Measurements from ENCODE around the gene GULP1. TPM values are rescaled to one million over a fixed set of nuclear protein-coding genes. Genes with fewer than 3 reads are reported as not detected.
"Not testable (repeated sequence)": the region's sequence is repeated elsewhere in the genome, so short reads cannot be mapped to it uniquely, and the experiment has no call there.

GULP1 gene, protein sequence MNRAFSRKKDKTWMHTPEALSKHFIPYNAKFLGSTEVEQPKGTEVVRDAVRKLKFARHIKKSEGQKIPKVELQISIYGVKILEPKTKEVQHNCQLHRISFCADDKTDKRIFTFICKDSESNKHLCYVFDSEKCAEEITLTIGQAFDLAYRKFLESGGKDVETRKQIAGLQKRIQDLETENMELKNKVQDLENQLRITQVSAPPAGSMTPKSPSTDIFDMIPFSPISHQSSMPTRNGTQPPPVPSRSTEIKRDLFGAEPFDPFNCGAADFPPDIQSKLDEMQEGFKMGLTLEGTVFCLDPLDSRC
- 18.3 TPM for polyA plus RNA-seq (ENCODE audit: insufficient read length)

DNA sequence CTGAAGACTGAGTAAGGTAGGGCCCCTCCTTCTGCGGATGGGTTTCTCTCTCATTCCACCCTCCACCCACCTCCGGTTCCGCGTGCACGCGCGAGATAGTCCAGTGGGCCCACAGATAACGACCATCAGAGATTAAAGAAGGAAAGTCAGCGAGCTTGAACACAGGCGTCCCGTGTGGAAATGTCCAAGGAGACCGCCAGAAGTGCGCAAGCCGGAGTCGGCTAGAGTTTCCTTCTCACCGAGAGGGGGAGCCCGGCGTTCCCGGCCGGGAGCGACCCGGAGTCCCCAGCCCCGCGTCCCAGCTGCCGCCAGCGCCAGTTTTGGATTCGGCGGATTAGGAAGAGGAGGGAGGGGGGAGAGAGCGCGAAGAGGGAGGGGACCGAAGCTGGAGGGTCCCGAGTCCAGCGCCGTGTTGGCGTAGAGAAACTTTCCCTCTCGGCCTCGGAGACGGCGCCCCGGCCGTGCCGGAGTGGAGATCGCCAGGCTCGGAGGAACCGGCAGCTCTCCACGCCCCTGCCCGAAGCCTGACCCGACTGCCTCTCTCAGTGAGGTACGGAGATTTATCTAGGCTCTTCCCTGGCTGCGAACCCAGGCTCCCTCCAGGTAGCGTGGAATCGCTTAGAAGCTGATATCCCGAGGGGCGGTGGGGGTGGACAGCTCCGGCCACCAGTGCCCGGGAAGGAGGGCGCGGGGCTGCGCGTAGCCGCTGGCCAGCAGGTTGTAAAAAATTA is at the start of gene GULP1:
Gene GULP1 (plus strand): TSS at position 258 of the 731 bp plus-strand sequence. CDS start 185,829 bp downstream, outside the sequence.
- peak; percentile 89 for DNase-seq

DNA sequence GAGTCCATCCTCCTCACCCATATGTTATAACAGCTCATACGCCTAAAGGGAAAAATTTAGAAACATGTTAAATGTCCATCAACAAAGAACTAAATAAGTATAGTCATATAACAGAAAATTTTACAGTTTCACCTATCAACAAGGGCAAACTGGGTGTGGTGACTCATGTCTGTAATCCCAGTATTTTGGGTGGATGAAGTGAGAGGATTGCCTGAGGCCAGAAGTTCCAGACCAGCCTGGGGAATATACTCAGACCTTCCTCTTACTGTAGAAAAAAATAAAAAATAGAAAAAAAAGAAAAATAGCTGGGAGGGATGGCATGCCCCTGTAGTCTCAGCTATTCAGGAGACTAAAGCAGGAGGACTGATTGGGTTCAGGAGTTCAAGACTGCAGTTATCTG is 48.3 kb upstream of the GULP1 start:
- no peak for DNase-seq

DNA sequence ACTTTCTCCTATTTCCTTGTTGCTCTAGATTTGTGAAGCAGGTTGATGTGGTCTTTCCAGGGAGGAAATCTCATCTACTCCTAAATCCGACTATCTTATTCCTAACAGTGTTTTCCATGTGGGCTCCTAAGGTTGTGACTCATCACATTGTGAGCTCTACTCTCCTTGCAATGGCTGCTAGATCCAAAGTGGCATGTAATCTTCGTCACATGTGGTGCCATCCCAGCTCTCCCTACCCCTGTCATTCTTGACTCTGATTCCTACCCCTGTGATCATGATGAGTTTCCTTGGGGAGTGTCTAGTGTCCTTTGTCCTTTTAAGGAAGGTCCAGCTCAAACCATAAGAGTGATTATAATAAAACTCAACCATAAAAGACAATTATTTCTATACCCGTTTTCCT is 47.3 kb upstream of the GULP1 start:
- no peak for DNase-seq

DNA sequence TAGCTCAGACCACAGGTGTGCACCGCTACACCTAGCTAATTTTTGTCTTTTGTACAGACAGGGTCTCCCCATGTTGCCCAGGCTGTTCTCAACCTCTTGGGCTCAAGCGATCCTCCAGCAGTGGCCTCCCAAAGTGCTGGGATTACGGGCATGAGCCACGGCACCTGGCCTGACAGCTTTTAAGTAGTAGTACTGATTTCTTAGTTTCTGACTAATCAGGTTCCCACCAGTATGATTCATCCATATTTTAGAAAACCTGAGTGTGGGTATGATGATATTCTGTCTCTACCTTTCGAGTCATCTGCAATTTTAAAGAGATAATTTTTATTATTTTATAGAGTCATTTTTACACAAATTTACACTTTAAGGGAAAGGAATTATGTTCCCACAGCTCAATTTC is 46.4 kb upstream of the GULP1 start:
- no peak for DNase-seq

DNA sequence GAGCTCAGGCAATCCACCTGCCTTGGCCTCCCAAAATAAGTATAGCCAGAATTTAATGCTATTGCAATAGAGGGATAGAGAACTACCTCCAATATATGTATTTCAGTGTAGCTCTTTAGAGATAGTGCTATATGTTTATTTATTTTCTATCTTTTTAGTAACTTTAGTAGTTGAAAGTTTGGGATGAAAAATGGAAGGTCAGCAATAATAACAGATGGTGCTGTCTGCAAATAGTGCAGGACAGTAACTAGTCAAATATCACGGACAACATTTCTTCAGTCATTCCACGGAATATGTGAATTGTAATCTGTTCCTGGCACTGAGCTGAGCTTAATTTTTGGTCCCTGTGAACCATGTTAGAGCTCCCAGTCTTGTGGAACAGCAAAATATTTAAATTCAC is 43.2 kb upstream of the GULP1 start:
- DNase-seq, result no peak

DNA sequence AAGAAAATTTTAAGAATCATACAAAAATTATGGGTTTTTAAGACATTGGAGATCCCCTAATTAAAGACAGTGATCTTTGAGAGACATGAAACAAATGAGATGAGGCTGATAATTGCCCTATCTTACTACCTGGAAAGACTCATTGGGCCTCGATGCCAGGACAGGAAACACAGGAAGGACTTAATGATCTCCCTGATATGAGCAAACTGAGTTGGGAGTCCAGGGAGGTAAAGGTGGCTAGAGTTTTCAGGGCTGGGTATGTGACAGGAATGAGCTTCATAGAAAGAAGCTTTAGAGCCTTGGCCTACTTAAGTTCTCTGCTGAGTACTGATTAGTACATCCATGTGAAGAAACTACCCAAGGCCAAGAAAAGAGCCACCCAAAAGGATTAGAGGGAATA is 40.6 kb upstream of the GULP1 start:
- DNase-seq, result no peak

DNA sequence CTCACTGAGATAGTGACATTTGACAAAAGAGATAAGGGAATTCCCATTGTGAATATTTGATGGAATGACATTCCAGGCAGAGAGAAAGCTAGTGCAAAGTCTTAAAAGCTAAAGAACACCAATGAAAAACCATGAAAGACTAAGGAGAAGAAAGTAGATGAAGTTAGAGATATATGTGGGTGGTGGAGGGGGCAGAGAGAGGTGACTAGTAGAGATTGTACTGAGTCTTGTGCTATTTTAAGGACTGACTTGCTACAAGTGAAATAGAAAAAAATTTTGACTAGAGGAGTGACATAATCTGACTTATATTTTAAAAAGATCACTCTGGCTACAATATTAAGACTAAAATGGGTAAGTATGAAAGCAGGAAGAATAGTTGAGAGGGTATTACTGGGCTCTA is 35.3 kb upstream of the GULP1 start:
- no peak for DNase-seq

DNA sequence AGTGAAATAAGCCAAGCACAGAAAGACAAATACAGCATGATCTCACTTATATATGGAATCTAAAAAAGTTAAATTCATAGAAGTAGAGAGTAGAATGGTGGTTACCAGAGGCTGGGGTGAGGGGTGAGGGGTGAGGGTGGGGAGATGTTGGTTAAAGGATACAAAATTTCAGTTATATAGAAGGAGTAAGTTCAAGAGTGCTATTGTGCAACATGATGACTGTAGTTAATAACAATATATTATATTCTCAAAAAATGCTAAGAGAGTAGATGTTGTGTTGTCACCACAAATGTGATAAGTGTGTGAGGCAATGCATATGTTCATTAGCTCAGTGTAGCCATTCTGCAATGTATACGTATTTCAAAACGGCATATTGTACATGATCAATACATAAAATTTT is 26.4 kb upstream of the GULP1 start:
- no peak for DNase-seq

DNA sequence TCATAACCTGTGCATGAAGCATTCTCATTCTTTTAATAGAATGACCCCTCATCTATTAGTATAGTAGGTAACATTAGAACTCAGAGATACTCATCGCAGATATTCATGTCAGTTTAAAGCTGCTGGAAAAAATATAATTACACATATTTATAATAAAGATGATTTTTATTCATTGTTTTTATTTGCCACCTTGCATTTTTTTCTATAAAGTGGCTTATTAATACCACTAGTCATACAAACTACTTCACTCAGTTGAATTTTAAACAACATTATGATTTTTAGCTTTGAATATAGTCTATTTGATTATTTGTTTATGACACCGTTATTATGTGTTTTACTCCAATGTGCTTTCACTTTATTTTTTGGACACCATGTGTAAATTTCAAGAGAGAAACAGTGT is 23.9 kb upstream of the GULP1 start:
- no peak for DNase-seq

DNA sequence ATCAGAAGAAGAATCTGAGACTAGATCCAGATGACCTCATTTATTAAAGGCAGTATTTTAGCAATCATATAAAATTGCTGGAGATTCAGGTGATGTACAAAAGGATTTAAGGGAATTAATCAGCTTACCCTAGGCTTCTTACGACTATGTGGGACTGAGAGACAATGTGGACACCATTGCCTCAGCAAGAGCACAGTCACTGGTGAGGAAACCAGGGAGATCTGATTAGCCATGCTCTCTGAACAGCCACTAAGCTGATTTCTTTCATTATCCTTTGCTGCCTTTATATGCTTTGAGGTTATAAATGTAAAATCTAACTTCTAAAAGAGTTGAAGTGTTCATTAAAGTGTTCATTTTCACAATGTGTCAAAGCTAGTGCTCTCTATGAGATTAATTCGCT is 22.7 kb upstream of the GULP1 start:
- DNase-seq, result no peak

DNA sequence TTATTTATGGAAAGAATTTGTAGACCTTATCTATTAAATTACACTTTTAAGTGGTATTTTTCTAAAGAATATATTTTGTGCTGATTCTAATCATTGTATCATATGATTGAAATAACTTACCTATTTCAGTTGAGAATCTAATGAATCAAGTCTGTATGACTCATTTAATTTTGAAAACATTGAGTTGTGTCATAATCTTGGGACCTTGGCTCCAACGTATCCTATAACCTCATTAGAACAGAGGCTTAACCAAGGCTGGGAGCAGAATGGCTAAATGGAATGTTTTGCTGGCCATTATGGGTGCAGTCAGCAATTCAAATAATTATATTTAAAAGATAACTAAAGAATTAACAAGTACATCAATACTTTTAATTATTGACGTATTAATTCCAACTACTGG is 19.6 kb upstream of the GULP1 start:
- no peak for DNase-seq

DNA sequence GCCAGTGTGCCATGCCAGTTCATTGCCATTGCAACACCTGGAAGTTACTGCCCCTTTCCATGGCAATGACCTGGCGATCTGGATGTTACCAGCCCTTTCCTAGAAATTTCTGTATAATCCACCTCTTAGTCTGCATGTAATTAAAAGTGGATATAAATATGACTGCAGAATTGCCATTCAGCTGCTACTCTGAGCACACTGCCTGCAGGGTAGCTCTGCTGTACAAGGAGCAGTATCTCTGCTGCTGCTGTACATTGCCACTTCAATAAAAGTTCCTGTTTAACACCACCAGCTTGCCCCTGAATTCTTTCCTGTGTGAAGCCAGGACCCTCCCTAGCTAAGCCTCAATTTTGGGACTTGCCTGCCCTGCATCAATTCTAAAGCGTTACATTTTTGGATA is 17.4 kb upstream of the GULP1 start:
- DNase-seq, result no peak

DNA sequence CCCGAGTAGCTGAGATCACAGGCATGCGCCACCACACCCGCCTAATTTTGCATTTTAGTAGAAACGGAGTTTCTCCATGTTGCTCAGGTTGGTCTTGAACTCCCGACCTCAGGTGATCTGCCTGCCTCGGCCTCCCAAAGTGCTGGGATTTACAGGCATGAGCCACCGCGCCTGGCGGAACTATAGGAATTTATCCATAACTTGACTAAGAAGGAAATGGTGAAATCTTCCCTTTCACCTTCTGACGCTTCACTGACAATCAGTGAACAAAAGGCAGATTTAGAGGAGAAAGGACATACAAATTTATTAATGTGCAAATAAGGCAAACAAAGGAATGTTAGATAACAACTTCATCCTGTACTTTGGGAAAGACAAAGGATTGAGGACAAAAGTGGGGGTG is 15.4 kb upstream of the GULP1 start:
- no peak for DNase-seq

DNA sequence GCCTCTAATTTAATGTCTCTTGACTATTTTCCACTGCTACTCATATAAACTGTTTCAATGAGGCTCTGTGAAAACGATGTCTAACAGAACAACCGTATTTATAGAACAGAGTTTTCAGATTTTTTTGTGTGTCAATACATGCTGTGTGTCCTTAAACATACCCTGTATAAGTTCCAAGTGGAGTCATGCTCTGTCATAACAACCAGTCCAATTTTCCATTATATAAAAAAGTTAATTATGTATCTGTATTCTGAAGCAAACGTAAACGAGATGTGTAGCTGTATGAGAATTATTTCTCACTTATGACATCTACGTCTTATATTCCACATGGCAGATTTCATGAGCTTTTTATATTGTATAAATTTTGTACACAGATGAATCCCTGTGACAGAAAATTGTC is 13.9 kb upstream of the GULP1 start:
- DNase-seq, result no peak

DNA sequence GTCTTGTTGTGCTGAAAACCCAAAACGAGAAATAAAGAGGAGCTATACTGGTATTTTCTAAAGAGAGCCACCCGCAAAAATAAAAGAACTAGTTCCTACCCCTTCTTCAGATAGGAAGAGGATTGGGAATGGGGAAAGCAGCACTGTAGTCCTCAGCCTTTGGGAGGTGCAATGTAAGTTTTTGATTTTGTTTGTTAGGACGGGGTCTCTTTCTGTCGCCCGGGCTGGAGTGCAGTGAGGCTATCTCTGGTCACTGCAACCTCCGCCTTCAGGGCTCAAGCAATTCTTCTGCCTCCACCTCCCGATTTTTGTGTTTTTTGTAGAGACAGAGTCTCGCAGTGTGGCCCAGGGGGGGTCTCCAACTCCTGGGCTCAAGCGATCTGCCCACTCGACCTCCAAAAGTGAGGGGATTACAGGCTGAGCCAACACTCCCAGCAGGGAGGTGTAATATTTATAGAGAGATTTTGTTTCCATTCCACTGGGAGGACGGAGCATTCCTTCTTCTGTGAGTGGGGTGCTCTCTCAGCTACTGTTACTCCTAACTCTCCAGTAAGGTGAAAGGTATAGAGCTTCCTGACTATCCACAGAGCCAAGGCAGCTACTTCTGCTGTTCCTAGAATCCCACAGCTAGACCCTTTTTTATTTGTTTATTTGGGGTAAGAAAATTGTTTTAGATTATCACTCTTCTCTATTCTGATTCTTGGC is 13.1 kb upstream of the GULP1 start:
- DNase-seq, result no peak

DNA sequence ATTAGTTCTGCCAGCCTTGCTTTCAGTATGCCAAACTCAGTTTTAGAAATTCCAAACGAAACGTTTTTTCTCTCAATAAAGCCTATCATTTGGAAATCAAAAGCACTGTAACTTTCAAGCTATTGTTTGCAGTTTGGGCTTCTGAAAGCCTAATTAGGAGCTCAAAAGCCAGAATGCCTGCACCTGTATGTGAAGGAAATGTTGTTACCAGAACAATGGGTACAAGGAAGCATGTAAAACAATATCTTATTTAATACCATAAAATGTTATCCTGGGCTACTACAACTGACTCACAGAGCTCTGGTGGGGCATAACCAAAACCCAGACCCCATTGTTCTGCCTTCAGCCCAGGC is 12.6 kb upstream of the GULP1 start:
- no peak for DNase-seq

DNA sequence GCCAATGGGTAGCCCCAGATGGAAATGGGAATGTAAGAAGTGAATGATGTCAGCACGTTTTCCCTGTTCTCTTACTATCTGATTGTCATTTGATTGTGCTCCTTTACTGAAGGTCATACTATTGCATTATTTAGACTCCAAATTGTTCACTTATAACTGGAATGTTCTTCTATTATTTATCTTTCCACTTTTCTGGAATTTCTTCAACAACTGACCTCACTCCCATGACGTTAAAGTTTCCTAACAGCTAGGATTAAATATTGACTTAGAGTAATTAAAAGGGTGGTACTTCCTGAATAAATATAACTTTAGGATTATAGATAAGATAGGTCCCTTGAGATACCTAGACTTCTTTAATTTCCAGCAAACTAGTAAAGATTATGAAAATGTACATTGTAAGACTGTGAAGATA is 10.9 kb upstream of the GULP1 start:
- no peak for DNase-seq

DNA sequence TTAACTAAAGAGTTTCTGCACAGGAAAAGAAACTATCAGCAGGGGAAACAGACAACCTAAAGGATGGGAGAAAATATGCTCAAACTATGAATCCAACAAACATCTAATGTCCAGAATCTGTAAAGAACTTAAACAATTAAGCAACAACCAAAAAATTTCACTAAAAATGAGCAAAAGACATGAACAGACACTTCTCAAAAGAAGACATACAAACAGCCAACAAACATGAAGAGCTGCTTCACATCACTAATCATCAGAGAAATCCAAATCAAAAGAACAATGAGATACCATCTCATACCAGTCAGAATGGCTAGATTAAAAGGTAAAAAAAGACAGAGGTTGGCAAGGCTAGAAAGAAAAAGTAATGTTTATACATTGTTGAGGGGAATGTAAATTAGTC is 8.8 kb upstream of the GULP1 start:
- DNase-seq, result no peak

DNA sequence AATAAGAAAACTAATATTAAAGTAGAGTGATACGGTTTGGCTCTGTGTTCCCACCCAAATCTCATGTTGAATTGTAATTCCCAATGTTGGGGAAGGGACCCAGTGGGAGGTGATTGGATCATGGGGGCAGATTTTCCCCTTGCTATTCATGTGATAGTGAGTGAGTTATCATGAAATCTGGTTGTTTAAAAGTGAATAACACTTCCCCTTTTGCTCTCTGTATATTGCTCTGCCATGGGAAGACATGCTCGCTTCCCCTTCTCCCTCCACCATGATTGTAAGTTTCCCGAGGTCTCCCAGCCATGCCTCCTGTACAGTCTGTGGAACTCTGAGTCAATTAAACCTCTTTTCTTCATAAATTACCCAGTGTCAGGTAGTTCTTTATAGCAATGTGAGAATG is 7.4 kb upstream of the GULP1 start:
- DNase-seq, result not testable (repeated sequence)

DNA sequence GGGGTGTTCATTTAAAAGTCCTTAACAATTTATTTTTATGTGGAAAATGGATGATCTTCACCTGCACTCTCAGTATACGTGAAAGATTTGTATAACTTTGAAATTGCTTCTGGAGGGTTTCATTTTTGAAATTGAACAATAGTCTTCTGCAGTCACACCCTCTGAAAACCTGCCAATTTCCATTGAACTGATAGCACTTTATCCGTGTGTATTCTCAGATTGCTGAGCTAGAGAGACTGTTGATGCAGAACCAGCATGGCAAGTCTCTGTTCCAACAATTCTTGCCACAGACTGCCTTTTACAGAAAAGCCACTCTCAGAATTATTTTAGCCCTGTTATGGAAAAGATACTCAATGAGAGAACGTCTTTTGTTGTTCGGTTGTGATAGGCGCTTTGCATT is 6.6 kb upstream of the GULP1 start:
- no peak for DNase-seq

DNA sequence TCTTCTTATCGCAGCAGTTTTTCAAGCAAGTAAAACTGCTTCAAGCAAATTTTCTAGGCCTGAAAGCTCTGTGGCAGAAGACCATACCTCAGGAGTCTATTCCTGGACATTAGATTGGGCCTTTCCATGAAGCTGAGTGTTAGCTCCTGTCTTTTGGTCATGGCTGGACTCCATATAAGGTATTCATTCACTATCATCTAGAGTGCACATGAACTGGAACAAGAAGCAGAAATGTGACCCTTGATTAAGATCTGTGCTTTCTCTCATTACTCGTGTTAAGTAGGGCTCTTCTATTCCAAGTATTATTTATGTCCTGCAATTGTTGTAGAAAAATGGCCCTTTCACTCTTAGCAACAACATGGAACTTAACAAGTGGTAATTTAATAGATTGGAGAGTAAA is 5.9 kb upstream of the GULP1 start:
- no peak for DNase-seq

DNA sequence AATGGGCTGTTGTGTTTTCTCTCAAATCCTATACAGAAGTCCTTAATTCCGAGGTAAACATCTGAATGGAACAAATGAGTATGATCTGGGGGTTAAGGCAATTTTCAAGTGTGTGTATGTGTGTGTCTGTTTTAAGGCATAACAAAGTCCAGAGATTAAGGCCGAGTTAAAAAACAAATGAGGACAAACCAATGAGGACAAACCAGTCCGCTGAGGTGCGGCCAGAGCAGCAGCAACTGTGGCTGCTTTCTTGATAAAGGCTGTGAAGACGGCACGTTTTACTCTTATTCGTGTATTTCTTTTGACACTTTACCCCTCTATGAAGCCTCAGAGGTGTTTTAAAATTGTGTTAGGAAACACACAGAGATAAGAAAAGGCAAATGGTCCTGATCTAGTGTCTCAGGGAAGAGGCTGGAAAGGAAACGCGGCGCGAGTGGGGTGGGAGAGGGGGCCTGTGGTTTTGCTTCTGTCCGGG is 495 bp upstream of the GULP1 start:
- DNase-seq, result no peak

DNA sequence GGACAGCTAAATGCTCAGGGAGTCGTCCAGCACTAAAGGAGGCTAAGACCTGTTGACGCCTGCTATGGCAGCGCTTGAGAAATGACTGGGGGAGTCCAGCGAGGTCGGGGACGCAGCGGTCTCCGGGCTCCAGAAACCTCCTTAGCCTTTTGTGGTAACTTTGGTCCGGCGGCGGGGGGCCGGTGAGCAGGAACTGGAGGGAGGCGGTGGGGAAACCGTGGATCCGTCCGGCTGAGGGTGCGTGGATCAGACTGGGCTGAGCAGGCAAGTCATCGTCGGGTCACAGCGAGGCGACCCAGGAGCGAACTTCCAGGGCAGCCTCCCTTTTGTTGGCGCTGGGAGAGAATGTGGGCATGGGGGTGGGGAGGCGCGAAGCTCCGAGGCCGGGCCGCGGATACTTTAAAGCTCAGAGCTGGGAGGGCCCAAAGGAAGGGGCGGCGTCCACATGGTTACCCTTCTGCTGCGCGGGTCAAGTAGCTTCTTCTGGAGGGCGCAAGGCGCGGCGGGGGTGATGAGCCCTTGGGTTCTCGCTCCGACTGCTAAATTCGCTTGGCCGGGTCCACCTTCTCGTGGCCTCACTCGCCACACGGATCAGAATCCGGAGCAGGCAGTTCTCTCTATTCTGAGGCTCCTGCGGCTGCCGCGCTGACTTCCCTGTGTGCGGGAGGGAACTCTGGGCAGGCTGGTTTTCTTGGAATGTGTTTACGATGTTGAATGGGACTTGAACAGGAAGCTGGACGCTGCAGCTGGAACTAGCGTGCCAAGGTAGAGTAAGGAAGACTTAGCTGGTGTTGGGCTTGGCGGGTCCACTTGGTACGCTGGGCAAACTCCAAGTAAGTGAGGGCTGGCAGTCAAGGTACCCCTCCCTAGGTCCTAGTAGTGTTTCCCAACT is 920 bp downstream of the GULP1 start:
- DNase-seq, result peak; percentile 78

All from hindlimb muscle (tissue), 1 donor.